ENCODE results near the gene BCORL1.

GRCh38 chrX:130030826-130031225 lies 48.4 kb downstream of the BCORL1 start:
- TF ChIP-seq POLR2A (IDR thresholded peaks at IDR 0.05) (no peak), CTCF (IDR thresholded peaks at IDR 0.05) (no peak)
